EL (cell line): Measurements from ENCODE around the gene OR2Y1.
"Not testable (repeated sequence)": the region's sequence is repeated elsewhere in the genome, so short reads cannot be mapped to it uniquely, and the experiment has no call there.

Experiments used
- DNase-seq: peaks from one replicate; pipeline ENCODE4 v3.0.0-alpha.2; 2016

The OR2Y1 gene

DNA sequence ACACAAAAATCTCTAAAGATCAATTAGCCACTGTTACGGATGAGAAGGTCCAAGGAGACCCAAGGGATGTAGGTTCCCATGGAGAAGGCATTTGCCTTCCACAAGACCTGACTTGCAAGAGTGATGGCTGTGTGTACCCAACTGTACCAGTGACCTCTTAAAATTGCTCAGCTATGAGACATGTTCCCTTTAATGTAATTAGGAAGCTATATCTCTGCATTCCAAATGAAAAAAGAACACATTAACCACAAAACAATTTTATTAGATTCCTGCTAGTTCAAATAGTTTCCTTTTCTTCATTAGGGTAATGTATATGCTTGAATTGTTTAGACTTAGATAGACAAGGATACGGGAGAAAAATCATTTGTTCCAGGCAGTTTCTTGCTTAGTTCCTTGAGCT is 3.3 kb downstream of the OR2Y1 start:
- no peak for DNase-seq

DNA sequence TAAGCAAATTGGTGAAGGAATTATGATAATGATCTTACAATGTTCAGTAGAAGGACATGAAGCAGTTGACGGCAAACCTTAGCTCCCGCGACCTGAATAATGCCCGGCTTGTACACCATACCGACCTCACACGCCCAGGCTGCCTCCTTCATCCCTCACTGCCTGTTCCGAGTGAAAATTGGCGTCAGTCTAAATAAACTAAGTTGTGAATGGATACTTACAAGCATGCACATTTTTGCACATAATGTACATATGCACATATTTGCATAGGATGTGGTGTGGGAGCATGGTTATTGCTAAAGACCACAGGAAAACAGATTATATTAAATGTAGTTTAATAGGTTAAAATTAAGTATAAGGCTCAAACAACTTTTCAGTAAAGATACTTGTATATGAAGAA is 14.9 kb downstream of the OR2Y1 start:
- no peak for DNase-seq

- no peak for DNase-seq
These were observed 15.9 kb downstream of the OR2Y1 start for GRCh38 chr5:180723936-180724335.

- DNase-seq: no peak
These were observed 19.4 kb downstream of the OR2Y1 start for GRCh38 chr5:180720486-180720885.

- no peak for DNase-seq
These were observed 20.1 kb downstream of the OR2Y1 start for GRCh38 chr5:180719781-180720180.

- DNase-seq: peak; percentile 39
These were observed 20.9 kb downstream of the OR2Y1 start for GRCh38 chr5:180718810-180719453.

- DNase-seq: no peak
These were observed 21.9 kb downstream of the OR2Y1 start for GRCh38 chr5:180717989-180718388.

DNA sequence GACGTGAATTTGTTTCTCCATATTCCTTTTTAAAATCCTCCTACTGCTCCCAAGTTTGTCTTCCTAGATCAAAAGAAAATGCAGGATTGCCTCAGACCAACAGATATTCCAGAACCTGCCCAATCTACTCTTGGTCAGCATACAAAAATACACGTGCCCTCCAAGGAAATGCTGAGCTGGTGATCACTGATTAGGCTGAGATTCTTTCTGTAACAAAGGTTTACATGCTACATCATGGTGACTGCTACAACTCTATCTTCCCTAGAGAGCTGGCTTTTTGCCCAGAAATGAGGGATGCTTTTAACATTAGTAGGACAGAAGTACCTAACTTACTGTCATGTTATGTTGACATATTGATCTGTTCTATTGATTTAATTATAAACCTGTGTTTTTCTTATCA is 35.5 kb downstream of the OR2Y1 start:
- peak; percentile 36 for DNase-seq

DNA sequence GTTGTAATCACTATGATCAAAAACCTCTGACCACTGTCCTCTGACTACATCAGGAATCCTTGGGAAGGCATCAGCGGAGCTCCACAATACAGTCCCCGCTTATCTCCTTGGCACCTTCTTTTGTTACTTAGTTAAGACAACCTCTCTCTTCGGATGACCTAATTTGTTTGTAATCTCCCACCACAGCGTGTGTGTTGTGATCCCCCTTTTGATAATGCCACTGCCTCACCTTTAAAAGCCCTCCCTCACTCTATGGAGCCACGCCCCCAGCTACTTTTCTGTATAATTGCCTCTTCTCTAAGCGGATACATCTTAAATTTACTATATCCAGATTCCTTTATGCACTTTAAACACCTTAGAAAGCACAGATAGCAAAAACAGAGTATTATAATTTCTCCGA is 35.9 kb downstream of the OR2Y1 start:
- DNase-seq: no peak

- DNase-seq: not testable (repeated sequence)
These were observed 36.5 kb downstream of the OR2Y1 start for GRCh38 chr5:180703371-180703770.

DNA sequence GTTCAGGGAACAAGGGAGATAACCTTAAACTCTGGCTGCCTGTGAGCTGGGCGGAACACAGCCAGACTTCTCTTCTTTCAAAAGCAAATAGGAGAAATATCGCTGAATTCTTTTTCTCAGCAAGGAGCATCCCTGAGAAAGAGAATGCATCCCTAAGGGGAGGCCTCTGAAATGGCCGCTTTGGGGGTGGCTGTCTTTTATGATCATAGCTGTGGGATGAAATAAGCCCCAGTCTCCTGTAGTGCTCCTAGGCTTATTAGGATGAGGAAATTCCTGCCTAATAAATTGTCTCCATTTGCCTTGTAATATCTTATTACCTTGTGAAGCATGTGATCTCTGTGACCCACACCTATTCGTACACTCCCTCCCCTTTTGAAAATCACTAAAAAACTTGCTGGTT is 39.4 kb downstream of the OR2Y1 start:
- DNase-seq: not testable (repeated sequence)

GRCh38 chr5:180699042-180699441 is 40.8 kb downstream of the OR2Y1 start:
- no peak for DNase-seq

DNA sequence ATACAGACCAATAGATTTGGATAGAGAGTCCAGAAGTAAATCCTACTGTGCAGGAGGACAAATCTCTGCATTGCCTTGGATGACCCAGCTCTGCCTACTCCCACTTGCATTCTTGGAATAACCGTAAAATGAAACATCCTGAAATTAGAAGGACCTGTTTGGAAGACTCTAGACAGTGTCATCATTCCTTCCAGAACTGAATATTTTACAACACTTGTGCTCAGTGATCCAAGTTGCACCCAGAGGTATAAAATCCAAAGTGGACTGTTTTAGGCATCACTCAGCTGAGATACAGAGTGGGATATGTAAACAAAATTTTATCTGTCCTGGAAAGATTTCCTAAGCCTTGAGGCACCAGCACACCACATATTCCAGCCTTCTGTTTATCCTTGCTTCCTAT is 43.7 kb downstream of the OR2Y1 start:
- no peak for DNase-seq

- DNase-seq: no peak
These were observed 47.4 kb downstream of the OR2Y1 start for GRCh38 chr5:180692429-180692828.

DNA sequence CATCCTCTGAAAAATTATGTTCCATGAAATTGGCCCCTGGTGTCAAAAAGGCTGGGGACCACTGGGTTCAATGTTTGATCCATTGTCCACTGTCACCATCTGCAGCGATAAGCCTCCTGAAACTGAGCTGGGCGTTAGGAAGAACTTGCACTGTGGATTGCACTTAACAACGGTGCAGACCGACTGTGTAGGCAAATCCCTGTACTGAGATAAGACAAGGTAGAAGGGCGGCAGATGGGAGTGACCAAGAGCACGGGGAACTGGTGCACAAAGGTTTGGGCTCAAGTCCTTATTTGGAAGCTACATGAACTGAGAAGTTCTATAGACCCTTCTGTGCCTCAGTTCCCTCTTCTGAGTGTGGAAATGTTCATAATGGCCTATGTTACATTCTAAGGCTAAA is 48.8 kb downstream of the OR2Y1 start:
- no peak for DNase-seq

DNA sequence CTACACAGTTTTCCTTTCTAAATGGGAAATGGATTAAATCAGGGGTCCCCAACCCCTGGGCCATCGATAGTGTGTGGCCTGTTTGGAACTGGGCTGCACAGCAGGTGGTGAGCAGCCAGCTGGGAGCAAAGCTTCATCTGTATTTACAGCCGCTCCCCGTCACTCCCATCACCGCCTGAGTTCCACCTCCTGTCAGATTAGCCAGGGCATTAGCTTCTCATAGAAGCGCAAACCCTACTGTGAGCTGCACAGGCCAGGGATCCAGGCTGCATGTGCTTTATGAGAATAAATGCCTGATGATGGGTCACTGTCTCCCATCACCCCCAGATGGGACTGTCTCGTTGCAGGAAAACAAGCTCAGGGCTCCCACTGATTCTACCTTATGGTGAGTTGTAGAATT is 49.3 kb downstream of the OR2Y1 start:
- no peak for DNase-seq

- DNase-seq: no peak
These were observed 50.1 kb downstream of the OR2Y1 start for GRCh38 chr5:180689775-180690174.
